ENCODE results near the gene MPDZ.

- TF ChIP-seq, protein P1, sequence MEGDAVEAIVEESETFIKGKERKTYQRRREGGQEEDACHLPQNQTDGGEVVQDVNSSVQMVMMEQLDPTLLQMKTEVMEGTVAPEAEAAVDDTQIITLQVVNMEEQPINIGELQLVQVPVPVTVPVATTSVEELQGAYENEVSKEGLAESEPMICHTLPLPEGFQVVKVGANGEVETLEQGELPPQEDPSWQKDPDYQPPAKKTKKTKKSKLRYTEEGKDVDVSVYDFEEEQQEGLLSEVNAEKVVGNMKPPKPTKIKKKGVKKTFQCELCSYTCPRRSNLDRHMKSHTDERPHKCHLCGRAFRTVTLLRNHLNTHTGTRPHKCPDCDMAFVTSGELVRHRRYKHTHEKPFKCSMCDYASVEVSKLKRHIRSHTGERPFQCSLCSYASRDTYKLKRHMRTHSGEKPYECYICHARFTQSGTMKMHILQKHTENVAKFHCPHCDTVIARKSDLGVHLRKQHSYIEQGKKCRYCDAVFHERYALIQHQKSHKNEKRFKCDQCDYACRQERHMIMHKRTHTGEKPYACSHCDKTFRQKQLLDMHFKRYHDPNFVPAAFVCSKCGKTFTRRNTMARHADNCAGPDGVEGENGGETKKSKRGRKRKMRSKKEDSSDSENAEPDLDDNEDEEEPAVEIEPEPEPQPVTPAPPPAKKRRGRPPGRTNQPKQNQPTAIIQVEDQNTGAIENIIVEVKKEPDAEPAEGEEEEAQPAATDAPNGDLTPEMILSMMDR (IDR thresholded peaks at IDR 0.05): no peak
- no peak for TF ChIP-seq POLR2A (IDR thresholded peaks at IDR 0.05)
These were observed 208.6 kb downstream of the MPDZ start for GRCh38 chr9:13070612-13071595.

Data from thyroid gland (tissue), 4 donors.